Hematopoietic multipotent progenitor cell (in vitro differentiated cells): Measurements from ENCODE around the gene B3GNT4. TPM values are rescaled to one million over a fixed set of nuclear protein-coding genes. Genes with fewer than 3 reads are reported as not detected.
"Not testable (repeated sequence)": the region's sequence is repeated elsewhere in the genome, so short reads cannot be mapped to it uniquely, and the experiment has no call there.

ENCODE experiments used
- DNase-seq, 3 donors: peaks; one replicate each; pipeline ENCODE4 v3.0.0-alpha.2; 2011 to 2015; ENCODE audit warnings: low read depth in 2 of 3, low spot score in 2 of 3
- total RNA-seq: library from RNA; depleted of rRNA; stranded (reverse); fragments of >200 nt; gene quantifications from one replicate; pipeline ENCODE4 v1.2.3, GENCODE V29; 2012

The B3GNT4 gene
- total RNA-seq, 1 donor: 0.27 TPM

- no peak for DNase-seq
Observed at GRCh38 chr12:122185494-122186082, 17.9 kb upstream of the B3GNT4 start.

GRCh38 chr12:122187466-122187865 is 16.0 kb upstream of the B3GNT4 start:
- DNase-seq: no peak

- DNase-seq: no peak
Observed at GRCh38 chr12:122189626-122190475, 13.7 kb upstream of the B3GNT4 start.

GRCh38 chr12:122190842-122191668 is 12.5 kb upstream of the B3GNT4 start:
- DNase-seq: peak in 2 of 3 donors; percentile 67 to 82

GRCh38 chr12:122192441-122192840 is 11.1 kb upstream of the B3GNT4 start:
- no peak for DNase-seq

GRCh38 chr12:122194804-122195203 is 8.7 kb upstream of the B3GNT4 start:
- no peak for DNase-seq

GRCh38 chr12:122195405-122195804 is 8.1 kb upstream of the B3GNT4 start:
- no peak for DNase-seq

- no peak for DNase-seq
Observed at GRCh38 chr12:122197612-122197966, 5.9 kb upstream of the B3GNT4 start.

GRCh38 chr12:122199484-122200355 is 3.8 kb upstream of the B3GNT4 start:
- DNase-seq: no peak

- no peak for DNase-seq
Observed at GRCh38 chr12:122200541-122201175, 2.9 kb upstream of the B3GNT4 start.

GRCh38 chr12:122201381-122201780 is 2.1 kb upstream of the B3GNT4 start:
- DNase-seq: no peak

- no peak for DNase-seq
Observed at GRCh38 chr12:122202017-122202416, 1.5 kb upstream of the B3GNT4 start.

GRCh38 chr12:122202811-122203210 is 698 bp upstream of the B3GNT4 start:
- not testable (repeated sequence) for DNase-seq

GRCh38 chr12:122204167-122205052 is 901 bp downstream of the B3GNT4 start:
- no peak for DNase-seq

GRCh38 chr12:122205053-122205925 is 1.8 kb downstream of the B3GNT4 start:
- DNase-seq: no peak

- DNase-seq: no peak
Observed at GRCh38 chr12:122206111-122206881, 2.8 kb downstream of the B3GNT4 start.

GRCh38 chr12:122206976-122207375 is 3.5 kb downstream of the B3GNT4 start:
- DNase-seq: no peak
